GM21360 (cell line): ENCODE data around the gene SP3.

ENCODE experiments used
- ATAC-seq: cut with Tn5 transposase; IDR thresholded peaks from one replicate; pipeline ENCODE4 v1.9.1; 2021; ENCODE audit warnings: mild to moderate bottlenecking, moderate library complexity; ENCODE audit not compliant: unreplicated experiment

The SP3 gene

DNA sequence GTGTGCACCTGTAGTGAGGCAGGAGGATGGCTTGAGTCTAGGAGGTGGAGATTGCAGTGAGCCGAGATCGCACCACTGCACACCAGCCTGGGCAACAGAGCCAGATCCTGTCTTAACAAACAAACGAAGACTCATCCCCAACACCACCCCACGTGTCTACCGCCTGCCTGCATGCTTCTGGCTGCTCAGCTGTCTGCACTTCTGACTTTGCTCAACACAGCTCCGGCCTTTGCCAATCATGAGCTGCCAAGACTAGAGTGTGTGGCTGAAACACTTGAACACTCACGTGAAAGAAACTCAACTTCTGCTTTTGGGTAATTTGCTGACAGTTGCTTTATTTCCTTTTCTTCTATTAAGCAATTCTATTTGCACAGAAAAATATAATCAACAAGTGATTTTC, 32.1 kb upstream of the SP3 start:
- peak; percentile 82 for ATAC-seq

DNA sequence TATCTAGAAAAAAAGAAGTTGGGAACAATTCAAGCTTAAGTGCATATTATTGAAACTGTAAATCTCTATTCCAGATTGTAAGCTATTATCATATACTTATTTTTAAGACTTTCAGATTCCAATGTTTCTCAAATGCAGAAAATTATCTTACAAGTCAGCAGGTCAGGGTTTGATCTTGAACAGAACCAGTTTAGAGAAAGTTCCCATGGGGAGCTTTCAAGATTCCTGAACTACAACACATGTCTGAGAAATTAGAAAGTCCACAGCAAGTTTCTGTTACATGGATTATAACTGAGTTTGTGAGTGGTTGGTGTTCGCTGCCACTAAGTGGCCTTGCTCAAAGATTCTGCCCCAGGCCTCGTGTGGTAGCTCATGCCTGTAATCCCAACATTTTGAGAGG, 31.6 kb upstream of the SP3 start:
- ATAC-seq, result no peak

DNA sequence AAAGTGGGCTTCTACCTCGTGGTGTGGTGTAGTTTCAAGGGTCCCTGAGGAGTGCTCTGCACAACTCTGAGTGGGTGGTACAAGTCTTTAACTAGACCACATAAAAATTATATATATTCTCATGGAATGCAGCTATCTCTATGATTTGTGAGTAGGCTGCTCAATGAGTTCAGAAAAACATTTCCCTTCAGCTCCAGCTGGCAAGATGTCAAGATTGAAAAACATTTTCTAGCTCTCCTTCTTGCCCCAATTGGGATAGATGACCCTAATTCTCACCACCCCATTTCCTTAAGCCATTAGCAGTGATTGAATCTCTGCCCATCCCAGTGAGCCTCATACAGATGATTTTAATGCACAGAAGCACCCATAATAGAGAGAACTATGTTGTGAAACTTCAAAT, 28.3 kb upstream of the SP3 start:
- ATAC-seq, result no peak

DNA sequence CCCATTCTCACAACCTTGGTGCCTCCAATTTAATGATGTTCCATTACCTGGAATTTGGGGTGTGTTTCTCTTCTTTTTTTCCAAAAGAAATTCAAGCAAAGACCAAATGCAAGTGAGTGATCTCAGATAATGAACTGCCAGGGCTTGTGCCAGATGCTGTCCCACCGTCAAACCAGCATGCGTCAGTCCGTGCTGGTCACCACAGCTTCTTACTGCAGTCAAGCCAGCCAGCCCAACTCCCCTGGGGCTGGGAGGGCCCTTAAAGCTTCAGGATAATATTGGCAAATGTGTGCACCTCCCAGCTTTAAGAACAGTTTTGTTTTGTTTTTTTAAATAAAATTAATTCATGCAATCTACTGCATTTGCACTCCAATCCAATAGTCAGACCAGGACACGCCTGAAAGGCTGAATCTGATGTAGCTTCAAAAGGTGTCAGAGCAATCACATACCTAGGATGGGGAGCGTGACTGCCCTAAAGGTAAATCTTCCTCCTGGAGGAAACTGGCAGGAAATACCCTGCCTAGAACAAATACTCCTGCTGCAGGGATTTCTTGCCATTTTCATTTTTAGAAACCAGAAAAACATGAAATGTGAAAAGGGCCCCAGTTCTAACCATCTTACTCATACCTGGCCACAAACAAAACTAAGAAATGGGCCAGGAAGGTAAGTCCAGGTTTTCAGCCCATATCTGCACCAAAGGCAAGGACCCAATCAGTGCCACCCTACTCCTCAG, 26.8 kb upstream of the SP3 start:
- ATAC-seq, result no peak

DNA sequence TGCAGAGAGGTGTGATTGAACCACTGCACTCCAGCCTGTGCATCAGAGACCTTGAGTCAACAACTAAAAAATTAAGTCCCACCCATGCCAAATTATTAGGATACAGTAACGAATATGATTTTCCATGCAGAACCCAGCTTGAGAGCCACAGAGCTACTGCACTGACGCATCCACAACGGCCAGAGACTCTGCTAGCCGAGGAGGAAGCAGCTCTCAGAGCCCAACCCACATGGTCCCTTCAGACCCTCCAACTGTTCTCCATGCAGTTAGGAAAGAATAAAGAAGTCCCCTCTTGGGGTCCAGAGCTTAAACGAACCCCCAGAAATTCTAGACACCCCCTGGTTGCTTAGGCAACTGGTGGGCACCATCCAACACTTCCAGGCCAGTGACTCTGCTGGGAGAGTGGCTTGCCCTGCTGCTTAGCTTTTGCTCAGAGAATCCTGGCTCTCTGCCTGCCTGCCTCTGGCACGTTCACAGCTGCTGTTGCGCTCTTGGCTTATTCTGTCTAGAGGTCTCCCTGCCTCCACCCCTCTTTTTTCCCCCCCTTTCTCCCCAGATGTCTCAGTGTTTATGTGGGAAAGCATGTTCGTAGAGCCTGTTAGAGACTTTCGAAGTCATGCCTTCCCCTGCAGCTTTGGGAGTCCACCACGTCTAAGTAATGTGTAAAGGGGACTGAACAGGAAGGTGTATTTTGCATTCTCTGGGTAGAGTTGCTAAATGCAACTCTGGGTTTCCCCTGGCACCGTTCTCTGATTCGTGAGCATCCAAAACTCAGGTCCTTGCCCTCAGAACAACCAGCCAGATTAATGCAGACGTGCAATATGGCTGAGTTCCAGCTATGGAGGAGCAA, 26.0 kb upstream of the SP3 start:
- ATAC-seq, result no peak

DNA sequence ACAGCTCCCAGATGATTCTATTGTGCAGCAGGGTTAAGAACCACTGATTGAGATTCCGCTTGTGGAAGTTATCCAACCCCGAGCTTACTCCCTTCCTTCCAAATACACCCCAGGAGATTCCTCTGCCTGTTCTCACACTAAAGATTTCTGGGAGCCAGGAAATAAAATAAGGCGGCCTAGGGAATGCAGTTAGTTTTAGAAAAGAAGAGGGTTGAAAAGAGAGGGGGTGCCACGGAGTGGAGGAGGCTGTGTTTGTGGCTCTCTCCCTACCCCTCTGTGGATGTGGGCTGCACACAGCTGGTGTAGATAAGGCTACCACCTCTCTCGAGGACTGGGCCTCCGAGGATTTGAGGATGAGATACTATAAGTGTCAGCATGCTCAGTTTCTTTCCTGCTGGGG, 25.1 kb upstream of the SP3 start:
- no peak for ATAC-seq

DNA sequence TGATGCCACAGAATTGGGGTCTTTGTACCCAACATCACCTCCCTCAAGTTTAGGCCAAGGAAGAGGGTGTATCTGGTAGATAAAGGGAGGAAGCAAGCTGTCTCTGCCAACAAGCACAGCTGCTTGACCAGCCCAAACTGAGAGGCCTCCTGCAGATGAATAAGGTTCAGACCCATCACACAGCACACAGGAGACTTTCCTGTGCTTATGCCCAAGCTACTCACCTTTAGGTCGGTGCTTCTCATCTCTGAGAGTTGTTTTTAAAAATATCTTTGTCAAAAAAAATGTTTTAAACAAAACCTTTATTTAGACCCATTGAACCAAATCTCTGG, 24.7 kb upstream of the SP3 start:
- no peak for ATAC-seq

DNA sequence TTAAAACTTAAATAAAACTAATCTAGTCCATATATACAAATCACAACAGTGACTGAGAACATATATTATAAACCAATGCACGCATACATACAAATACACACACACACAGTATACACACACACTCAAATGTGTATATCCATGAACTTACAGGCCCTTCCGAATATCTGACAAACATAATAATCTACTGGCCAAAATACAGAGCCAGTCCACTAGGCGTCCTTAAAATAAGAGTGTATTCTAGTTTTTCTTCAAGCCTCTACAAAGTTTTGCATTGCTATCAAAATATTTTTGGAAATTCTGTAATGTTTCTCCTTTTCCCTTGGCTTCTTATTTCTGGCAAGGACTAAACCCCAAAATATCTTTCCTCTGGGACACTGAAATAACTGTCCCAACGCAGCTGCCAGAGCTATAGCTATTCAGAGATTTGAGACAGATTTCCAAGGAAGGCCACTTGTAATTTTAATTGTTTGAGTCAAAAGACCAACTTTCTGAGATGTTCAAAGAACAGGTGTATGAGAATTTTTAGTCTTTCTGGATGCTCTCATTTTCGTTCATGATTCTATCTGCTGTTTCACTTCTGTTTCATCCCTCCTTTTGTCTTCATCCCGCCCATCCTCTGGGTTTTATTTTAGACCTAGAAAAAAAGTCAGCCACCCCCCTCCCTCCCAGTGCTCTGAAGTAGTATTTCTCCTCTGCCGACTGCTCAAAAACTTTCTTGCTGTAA, 24.1 kb upstream of the SP3 start:
- ATAC-seq, result no peak

DNA sequence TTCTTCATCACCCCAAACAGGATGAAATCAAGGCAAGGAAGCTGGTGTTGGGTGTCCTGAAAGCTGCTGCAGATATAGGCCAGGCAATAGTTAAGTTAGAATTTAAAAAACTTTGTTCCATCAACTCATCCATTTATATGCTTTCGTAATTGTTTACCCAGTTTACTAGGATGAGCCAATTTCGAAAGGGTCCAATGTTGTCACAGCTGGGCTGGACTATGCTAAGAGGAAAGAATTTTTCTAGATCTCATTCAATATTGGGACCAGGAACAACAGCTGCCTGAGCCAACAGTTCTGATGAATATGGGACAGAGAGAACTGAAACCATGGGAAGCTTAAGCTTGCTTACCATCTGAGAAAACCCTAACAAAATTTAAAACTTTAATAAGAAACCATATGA, 21.6 kb upstream of the SP3 start:
- no peak for ATAC-seq

DNA sequence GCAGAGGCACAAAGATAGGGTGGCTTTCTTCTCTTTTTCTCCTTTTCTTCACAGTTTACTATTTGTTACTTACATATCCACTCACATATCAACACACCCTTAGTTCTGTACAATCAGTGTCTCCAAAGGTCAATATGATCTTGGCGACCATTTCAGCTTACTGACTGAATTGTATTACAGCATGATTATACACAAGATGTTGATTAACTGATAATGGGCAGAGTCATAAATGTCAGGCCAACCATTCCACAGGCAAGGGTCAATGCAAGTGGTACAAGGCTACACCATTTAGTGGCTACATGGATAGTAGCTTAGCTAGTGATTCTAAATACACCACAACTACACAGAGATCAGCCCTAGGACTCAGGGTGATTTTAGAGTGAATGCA, 20.4 kb upstream of the SP3 start:
- no peak for ATAC-seq

DNA sequence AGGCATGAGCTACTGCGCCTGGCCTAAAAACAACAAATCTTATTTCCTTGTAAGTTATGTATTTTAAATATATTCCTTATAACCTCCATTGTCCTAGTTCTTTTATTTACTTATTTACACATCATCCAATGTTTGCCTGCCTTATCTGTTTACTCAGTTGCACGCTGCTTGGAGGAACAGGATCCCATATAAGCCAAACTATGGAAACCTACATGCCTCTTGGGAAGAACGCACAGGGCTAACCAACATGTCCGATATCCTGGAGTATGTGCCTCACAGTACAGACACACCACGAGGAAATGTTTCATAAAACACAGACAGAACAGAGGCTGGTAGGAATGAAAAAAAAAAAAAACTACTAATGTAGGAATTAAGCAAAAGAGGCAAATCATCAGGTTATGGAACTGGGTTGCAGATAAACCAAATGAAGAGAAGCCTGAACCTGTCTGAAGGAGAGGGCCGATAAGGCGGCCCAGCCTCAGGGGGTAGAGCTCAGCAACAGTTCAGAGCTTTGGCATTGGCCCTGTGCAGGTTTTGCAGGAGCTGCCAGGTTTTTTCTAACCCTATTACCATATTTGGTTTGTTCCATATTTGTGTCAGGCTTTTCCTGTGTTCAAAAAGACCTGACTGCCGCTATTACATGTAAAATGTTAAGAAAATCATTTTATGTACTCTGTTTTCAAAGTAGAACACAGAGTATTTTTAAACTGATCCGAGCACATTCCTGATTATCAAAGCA, 19.9 kb upstream of the SP3 start:
- no peak for ATAC-seq

DNA sequence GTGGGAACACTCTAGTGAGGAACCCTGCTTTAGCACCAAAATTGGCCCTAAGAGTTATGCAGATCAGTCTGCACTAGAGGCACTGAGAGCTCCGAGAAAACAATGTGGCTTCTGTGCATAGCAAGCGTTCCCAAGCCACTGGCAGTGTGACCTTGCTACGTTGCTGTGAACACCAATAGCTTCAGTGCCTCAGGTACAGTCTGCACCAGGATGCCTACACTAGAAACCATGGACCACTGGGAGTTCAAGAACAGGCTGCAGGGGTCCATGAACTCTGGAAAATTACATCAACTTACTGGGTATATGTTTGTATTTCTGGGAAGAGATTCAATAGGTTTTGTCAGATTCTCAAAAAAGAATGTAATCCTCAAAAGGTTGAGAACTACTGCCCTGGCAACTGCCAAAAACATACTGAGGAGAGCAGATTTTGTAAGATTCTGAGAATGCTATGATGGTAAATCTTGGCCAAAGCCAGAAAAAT, 18.3 kb upstream of the SP3 start:
- no peak for ATAC-seq

DNA sequence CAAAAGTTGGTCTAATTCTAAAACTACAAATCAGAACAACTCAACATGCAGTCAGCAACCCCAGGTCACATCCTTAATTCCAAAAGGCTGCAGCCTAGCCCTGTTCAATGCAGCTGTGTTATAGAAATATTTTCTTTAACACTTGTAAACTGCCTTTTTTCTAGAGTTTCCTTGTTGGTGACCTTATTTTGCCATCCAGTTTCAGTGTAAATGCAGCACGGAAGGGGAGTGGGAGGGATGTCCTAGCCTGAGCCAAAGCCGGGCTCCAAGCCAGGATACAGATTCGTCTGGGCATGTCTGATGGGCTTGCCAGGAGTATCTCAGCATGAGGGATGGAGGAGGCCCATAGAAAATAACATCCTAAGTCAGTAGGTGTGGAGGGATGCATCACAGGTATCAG, 17.7 kb upstream of the SP3 start:
- no peak for ATAC-seq

DNA sequence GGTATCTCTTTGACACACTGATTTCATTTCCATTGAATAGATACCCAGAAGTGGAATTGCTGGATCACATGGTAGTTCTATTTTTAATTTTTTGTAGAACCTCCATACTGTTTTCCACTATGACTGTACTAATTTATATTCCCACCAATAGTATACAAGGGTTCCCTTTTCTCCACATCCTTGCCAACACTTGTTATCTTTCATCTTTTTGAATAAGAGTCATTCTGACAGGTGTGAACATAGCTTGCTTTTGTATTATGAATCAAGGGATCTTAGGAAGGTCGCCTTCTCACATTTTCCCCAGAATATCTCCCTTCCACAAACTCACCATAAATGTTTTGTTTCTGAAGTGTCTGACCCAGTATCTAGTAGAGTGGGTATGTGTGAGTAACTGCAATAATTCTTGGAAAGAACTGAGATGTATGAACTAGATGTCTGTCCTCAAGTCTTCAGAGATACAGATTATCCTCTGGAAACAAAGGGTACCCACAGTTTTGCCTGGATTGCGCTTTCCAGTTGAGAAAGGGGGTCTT, 17.1 kb upstream of the SP3 start:
- no peak for ATAC-seq

DNA sequence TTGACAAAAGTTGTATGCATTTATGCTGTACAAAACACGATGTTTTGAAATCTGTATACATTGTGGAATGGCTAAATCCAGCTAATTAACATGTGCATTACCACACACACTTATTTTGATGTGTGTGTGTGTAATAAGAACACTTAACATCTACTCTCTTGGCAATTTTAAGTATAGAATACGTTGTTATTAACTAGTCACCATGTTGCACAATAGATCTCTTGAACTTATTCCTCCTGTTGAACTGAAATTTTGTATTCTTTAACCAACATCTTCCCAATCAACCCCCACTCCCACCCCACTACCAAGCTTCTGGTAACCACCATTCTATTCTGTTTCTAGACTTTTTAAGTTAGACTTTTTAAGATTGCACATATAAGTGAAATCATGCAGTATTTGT, 16.3 kb upstream of the SP3 start:
- no peak for ATAC-seq

DNA sequence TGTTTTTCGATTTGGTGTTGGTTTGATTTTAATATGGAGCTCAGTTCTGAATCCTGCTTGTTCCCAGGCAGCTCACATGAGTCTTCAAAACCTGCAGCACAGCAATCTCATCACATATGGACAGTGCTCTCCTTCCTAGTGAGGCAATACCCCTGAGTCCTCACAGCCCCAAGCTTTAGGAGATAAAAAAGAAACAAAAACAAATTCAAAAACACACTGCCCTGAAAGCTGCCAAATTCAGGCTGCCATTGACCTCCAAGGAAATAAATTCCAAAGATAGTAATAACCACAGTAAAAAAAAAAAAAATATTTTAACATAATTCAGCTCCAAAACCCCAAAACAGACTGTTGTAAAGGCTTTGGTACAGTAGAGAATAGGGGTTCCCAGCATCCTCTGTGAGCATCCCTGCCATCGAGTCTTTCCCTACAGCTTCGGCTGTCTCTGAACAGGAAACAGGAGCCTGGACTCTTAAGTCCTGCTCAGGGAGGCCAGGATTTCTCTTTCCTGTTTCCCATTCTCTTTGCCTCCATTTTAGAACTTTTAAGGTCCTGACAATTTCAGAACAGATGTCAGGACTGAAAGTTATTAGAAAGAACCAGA, 14.7 kb upstream of the SP3 start:
- ATAC-seq, result no peak

DNA sequence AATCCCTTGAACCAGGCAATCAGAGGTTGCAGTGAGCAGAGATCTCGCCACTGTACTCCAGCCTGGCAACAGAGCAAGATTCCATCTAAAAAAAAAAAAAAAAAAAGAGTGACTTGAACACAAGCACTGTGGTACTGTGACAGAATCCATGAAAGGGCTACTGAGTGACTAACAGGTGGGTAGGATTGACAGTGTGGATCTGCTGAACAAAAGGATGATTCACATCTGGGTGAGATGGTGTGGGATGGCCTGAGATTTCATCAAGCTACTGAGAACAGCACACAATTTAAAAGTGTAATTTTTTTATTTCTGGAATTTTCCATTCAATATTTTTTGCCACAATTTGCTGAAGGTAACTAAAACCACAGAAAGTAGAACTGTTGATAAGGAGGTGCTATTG, 13.3 kb upstream of the SP3 start:
- no peak for ATAC-seq

DNA sequence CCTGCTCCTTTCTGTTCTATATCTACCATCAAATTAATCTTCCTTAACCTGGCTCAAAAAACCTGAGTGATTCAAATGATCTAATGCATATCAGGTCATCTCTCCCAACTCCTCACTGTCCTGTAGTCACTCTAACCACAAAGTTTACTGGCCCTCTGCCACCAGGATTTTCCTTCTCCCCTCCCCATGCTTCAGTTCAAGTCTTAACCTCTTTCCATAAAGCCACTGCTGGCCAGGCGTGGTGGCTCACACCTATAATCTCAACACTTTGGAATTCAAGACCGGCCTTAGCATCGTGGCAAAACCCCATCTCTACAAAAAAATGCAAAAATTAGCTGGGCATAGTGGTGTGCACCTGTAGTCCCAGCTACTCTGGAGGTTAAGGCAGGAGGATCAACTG, 7.5 kb upstream of the SP3 start:
- ATAC-seq, result no peak

DNA sequence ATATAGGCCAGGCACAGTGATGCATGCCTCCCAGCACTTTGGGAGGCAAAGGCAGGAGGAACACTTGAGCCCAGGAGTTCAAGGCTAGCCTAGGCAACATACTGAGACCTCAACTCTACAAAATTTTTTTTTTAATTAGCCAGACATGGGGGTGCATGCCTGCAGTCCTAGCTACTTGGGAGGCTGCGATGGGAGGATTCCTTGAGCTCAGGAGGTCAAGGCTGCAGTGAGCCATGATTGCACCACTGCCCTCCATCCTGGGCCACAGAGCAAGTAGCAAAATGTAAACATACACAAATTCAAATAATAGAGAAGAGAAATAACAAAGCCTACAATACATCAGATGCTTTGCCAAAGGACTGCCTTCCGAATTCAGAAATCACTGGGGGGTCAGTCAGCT, 7.0 kb upstream of the SP3 start:
- no peak for ATAC-seq

DNA sequence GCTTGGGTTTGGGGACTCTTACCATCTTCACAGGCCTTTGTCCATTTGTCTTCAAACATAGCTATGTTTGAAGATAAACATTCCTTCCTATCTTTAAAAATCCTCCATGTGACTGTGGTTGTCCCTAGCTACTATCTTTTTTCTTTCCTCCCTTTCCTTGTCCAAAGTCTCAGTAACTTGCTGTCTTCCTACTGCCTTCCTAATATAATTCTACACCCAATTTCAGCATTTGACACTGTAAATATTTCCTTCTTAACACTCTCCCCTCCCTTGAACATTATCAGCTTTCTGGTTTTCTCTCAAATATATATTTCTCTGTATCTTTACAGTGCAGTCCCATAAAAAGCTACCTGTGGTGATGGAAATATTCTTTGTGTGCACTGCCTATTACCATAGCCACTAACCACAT, 5.3 kb upstream of the SP3 start:
- no peak for ATAC-seq

DNA sequence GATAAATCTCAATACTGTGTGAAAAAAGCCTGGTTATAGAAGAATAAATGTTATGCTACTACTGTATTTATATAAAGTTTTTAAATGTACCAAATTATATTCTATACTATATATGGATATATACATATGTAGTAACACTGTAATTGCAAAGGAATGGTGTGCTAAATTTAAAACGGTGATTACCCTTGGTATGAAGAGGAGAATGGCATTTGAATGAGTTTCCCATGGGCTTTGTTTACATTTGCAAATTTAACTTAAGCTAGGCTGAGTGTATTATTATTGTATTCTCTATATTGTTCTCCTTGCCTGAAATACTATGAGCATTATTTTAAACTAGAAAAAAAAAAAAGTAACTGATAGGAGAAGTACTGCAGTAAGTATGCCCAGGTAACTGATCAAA, 4.7 kb upstream of the SP3 start:
- no peak for ATAC-seq
